Immature natural killer cell (primary cell): Measurements from ENCODE around the gene ITGA1. TPM values are rescaled to one million over a fixed set of nuclear protein-coding genes. Genes with fewer than 3 reads are reported as not detected.
"Not testable (repeated sequence)": the region's sequence is repeated elsewhere in the genome, so short reads cannot be mapped to it uniquely, and the experiment has no call there.

Experiments used
- DNase-seq, 3 donors: peaks; one replicate each; pipeline ENCODE4 v3.0.0; 2022; ENCODE audit warnings: mixed read lengths in 1 of 3
- H3K27ac Mint-ChIP-seq, 6 donors: one replicate each; pipeline ENCODE4 v1.8.0; 2020; ENCODE audit warnings: mixed read lengths in 6 of 6, mild to moderate bottlenecking in 5 of 6, inconsistent platforms in 4 of 6, moderate library complexity in 3 of 6
- H3K27me3 Mint-ChIP-seq, 3 donors: one replicate each; pipeline ENCODE4 v1.8.0; 2020 to 2021; ENCODE audit warnings: low read depth in 3 of 3, mild to moderate bottlenecking in 3 of 3, mixed read lengths in 3 of 3, moderate library complexity in 3 of 3, inconsistent platforms in 1 of 3
- H3K36me3 Mint-ChIP-seq, 3 donors: one replicate each; pipeline ENCODE4 v1.8.0; 2020; ENCODE audit warnings: mixed read lengths in 3 of 3, inconsistent platforms in 2 of 3, mild to moderate bottlenecking in 2 of 3
- H3K4me1 Mint-ChIP-seq, 2 donors: one replicate each; pipeline ENCODE4 v1.8.0; 2020; ENCODE audit warnings: inconsistent platforms in 2 of 2, mild to moderate bottlenecking in 2 of 2, mixed read lengths in 2 of 2, moderate library complexity in 1 of 2
- H3K4me3 Mint-ChIP-seq, 5 donors: one replicate each; pipeline ENCODE4 v1.8.0; 2020; ENCODE audit warnings: mild to moderate bottlenecking in 5 of 5, mixed read lengths in 5 of 5, inconsistent platforms in 3 of 5, moderate library complexity in 3 of 5
- H3K9me3 Mint-ChIP-seq, 6 donors: one replicate each; pipeline ENCODE4 v1.8.0; 2020; ENCODE audit warnings: mild to moderate bottlenecking in 6 of 6, mixed read lengths in 6 of 6, inconsistent platforms in 4 of 6, moderate library complexity in 3 of 6
- polyA plus RNA-seq, 3 donors: library from polyadenylated mRNA; unstranded; fragments of 300-500 nt; fragmentation: Illumina TruSeq; gene quantifications; one replicate each; pipeline ENCODE4 v1.2.3, GENCODE V29; 2021

ITGA1 gene
- polyA plus RNA-seq, 3 donors from 2014 or later: 7.3 TPM; not detected in 2

DNA sequence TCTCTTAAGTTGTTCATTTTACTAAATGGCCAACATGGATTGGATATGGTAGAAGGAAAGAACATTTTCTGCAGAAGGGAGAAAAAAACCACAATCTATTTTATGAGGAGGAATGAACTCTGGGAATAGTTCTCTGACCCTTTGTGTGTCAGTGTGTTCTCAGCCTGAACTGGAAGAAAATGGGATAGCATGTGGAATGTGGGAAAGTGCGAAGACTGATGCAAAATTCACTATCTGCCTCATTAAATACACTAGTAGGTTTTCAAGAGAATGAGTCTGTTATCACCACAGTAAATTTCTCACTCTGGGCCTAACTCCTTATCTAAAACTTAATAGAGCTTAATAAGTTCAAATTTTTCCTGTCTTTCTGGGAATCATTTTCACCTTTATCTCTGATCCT is 22.7 kb downstream of the ITGA1 start:
- Mint-ChIP-seq H3K4me3 (no peak overlapping the region), H3K27me3 (no peaks in the 10 kb centered on the region), H3K36me3 (no peaks in the 10 kb centered on the region), H3K4me1 (peaks cover 0 to 4% of the 10 kb centered on the region in 2 donors), H3K9me3 (no peaks in the 10 kb centered on the region), H3K27ac (no peak overlapping the region)
- DNase-seq: no peak

DNA sequence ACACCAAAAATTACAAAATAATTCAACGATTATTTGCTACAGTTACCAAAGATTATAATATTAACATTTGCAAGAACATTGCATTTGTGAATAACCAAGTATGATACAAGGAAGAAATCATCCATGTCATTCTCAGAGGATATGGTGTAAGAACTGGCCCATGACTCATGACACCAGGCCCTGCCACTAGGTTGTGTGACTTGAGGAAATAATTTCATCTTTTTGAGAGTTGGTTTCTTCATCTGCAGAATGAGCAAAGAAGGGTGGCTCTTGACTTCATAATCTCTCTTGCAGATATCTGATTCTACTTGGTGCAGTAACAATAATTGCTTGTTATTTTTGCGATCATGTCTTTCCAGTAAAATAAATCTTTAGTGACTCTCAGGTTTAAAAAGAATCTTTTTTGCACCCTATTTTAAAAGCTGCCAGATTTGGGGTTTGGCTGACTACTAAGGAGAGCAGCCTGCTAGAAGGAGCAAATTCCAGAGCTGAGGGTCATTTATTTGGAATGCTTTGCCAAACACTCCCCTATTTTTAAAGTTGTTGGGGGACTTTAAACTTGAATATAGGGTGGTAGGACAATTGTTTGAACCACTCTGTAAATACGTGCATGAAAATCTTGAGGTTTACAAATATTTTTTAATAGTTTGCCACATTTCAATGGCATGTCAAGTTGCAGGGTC is 23.5 kb downstream of the ITGA1 start:
- DNase-seq: no peak
- Mint-ChIP-seq H3K4me3 (no peak overlapping the region), H3K27me3 (no peaks in the 10 kb centered on the region), H3K36me3 (no peaks in the 10 kb centered on the region), H3K4me1 (no peaks in the 10 kb centered on the region), H3K27ac (no peak overlapping the region), H3K9me3 (no peaks in the 10 kb centered on the region)

DNA sequence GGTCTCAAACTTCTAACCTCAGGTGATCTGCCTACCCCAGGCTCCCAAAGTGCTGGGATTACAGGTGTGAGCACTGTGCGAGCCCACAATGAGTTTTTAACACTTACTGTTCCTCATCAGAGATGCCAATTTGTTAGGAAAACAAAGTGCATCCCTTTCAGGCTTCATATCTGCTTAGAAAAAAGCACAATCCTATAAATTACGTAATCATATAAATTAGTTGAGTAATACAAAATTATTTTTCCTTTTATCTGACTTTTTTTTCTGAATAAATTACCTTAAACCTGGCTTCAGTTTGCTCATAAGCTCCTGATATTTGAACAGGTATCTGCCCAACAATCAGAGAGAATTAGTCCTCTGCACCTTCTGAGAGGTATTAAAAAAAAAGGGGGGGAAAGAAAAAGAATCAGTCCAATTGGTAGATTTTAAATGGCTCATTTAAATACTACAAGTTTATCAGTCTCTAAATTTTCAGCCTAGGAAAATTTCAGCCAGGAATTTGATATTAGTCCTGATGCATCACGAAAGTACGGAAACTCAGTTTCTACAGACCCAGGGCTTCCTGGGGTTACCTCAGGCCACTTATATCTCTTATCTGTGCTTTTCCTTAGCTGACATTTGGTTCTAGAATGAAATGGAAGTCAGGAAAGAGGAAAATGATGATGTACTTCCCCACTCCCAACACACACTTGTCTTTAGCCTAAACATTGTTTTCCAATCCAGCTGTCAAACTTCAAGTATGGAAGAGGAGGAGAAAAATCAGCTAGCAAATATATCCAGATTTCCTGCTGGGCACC is 26.8 kb downstream of the ITGA1 start:
- no peaks in the 10 kb centered on the region for H3K36me3 Mint-ChIP-seq
- H3K9me3 Mint-ChIP-seq: no peaks in the 10 kb centered on the region
- H3K4me1 Mint-ChIP-seq: no peaks in the 10 kb centered on the region
- no peak for DNase-seq
- no peak overlapping the region for H3K4me3 Mint-ChIP-seq
- H3K27me3 Mint-ChIP-seq: no peaks in the 10 kb centered on the region
- no peak overlapping the region for H3K27ac Mint-ChIP-seq

GRCh38 chr5:52817818-52818217 is 30.1 kb downstream of the ITGA1 start:
- no peak overlapping the region for H3K27ac Mint-ChIP-seq
- H3K27me3 Mint-ChIP-seq: peaks cover 0 to 1% (median 0%) of the 10 kb centered on the region in 3 donors
- no peaks in the 10 kb centered on the region for H3K4me1 Mint-ChIP-seq
- H3K9me3 Mint-ChIP-seq: no peaks in the 10 kb centered on the region
- H3K36me3 Mint-ChIP-seq: no peaks in the 10 kb centered on the region
- no peak for DNase-seq
- H3K4me3 Mint-ChIP-seq: no peak overlapping the region

- Mint-ChIP-seq H3K27ac (no peak overlapping the region), H3K9me3 (no peaks in the 10 kb centered on the region), H3K36me3 (no peaks in the 10 kb centered on the region), H3K4me3 (no peak overlapping the region), H3K4me1 (no peaks in the 10 kb centered on the region), H3K27me3 (peaks cover 0 to 1% (median 0%) of the 10 kb centered on the region in 3 donors)
- no peak for DNase-seq
Observed at GRCh38 chr5:52818360-52818759, 30.6 kb downstream of the ITGA1 start.

- H3K27me3 Mint-ChIP-seq, H3K36me3 Mint-ChIP-seq, DNase-seq, H3K4me3 Mint-ChIP-seq, H3K9me3 Mint-ChIP-seq, H3K4me1 Mint-ChIP-seq, H3K27ac Mint-ChIP-seq: not testable (repeated sequence)
Observed at GRCh38 chr5:52818807-52819206, 31.1 kb downstream of the ITGA1 start.

GRCh38 chr5:52821901-52822300 is 34.2 kb downstream of the ITGA1 start:
- Mint-ChIP-seq H3K4me1 (peaks cover 14 to 22% of the 10 kb centered on the region in 2 donors), H3K36me3 (no peaks in the 10 kb centered on the region)

GRCh38 chr5:52822437-52822836 is 34.7 kb downstream of the ITGA1 start:
- H3K27me3 Mint-ChIP-seq: peaks cover 0 to 4% (median 1%) of the 10 kb centered on the region in 3 donors
- no peak overlapping the region for H3K27ac Mint-ChIP-seq
- H3K9me3 Mint-ChIP-seq: peaks cover 0 to under 1% (median 0%) of the 10 kb centered on the region in 6 donors
- H3K4me1 Mint-ChIP-seq: peaks cover 14 to 27% of the 10 kb centered on the region in 2 donors
- no peak for DNase-seq
- H3K4me3 Mint-ChIP-seq: no peak overlapping the region
- no peaks in the 10 kb centered on the region for H3K36me3 Mint-ChIP-seq

More at GRCh38 chr5:52821901-52822300, 34.2 kb downstream of the ITGA1 start:
- DNase-seq: no peak
- no peaks in the 10 kb centered on the region for H3K9me3 Mint-ChIP-seq
- peaks cover 0 to 4% (median 1%) of the 10 kb centered on the region in 3 donors for H3K27me3 Mint-ChIP-seq
- no peak overlapping the region for H3K27ac Mint-ChIP-seq
- H3K4me3 Mint-ChIP-seq: no peak overlapping the region

GRCh38 chr5:52824827-52825226 is 37.1 kb downstream of the ITGA1 start:
- H3K4me3 Mint-ChIP-seq: no peak overlapping the region
- H3K36me3 Mint-ChIP-seq: no peaks in the 10 kb centered on the region
- peak overlapping the region in 2 of 6 donors; percentile 76 to 91 for H3K27ac Mint-ChIP-seq
- DNase-seq: no peak
- peaks cover 0 to 2% (median 0%) of the 10 kb centered on the region in 6 donors for H3K9me3 Mint-ChIP-seq
- peaks cover 14 to 30% of the 10 kb centered on the region in 2 donors for H3K4me1 Mint-ChIP-seq
- peaks cover 0 to 4% (median 1%) of the 10 kb centered on the region in 3 donors for H3K27me3 Mint-ChIP-seq

- Mint-ChIP-seq H3K27me3 (peaks cover 0 to 4% (median 1%) of the 10 kb centered on the region in 3 donors), H3K4me3 (peak overlapping the region in 3 of 5 donors; percentile 18 to 38 (median 33)), H3K9me3 (peaks cover 0 to 2% (median 0%) of the 10 kb centered on the region in 6 donors), H3K27ac (peak overlapping the region; percentile 55 to 91 (median 71)), H3K4me1 (peaks cover 14 to 30% of the 10 kb centered on the region in 2 donors), H3K36me3 (no peaks in the 10 kb centered on the region)
- DNase-seq: peak; percentile 12 to 25 (median 13)
Observed at GRCh38 chr5:52825826-52826225, 38.1 kb downstream of the ITGA1 start.

DNA sequence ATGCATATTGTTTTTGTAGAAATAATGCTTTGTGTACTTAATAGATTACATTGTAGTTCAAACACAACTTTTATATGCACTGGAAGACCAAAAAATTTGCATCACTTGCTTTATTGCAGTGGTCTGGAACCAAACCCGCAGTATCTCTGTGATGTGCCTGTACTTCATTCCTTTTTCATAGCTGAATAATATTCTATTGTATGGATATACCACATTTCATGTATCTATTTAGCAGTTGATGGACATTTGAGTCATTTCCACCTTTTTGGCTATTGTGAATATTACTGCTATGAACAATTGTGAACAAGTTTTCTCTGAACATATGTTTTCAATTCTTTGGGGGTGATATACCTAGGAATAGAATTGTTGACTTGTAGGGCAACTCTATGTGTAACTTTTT is 40.1 kb downstream of the ITGA1 start:
- DNase-seq: no peak
- H3K27ac Mint-ChIP-seq: no peak overlapping the region
- peaks cover 0 to 2% (median 0%) of the 10 kb centered on the region in 6 donors for H3K9me3 Mint-ChIP-seq
- H3K36me3 Mint-ChIP-seq: no peaks in the 10 kb centered on the region
- H3K4me1 Mint-ChIP-seq: peaks cover 14 to 30% of the 10 kb centered on the region in 2 donors
- H3K4me3 Mint-ChIP-seq: no peak overlapping the region
- peaks cover 0 to 7% (median 0%) of the 10 kb centered on the region in 3 donors for H3K27me3 Mint-ChIP-seq

DNA sequence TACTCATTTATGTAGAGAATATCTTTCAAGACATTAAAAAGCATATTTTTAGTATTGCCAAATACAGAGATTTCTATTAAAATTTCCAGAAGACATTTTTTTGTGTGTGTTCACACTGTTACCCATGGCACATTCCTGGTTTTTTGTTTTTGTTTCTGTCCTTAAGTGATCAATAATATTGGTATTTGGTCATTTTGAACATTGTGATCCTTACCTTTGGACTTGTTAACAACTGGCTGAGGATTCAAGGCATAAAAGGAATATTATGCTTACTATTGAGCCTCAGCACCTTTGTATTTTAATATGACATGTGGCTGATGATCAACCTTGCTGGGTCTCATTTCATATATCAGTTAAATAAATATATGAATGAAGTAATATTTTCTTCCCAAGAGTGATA is 41.9 kb downstream of the ITGA1 start:
- H3K36me3 Mint-ChIP-seq: no peaks in the 10 kb centered on the region
- no peak overlapping the region for H3K27ac Mint-ChIP-seq
- no peak overlapping the region for H3K4me3 Mint-ChIP-seq
- peaks cover 0 to 2% (median 0%) of the 10 kb centered on the region in 6 donors for H3K9me3 Mint-ChIP-seq
- H3K4me1 Mint-ChIP-seq: peaks cover 14 to 30% of the 10 kb centered on the region in 2 donors
- no peak for DNase-seq
- H3K27me3 Mint-ChIP-seq: peaks cover 0 to 8% (median under 1%) of the 10 kb centered on the region in 3 donors

DNA sequence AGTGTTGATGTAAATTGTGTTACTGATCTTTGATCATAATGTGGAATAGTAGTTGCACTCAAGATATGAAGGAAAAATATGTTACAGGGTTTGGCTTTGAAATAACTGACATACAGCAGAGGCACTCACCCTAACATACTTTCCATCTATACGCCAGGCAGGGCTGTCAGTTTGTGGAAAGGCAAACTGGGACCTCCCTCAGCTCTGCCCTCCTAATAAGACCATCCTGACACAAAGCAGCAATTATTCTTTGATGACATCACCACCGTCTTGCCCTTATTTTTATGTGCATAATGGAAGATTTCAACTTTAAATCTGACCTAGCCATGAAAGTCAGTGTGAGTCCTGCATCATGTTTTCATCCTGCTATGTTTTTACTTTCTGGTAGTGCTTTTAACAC is 42.9 kb downstream of the ITGA1 start:
- Mint-ChIP-seq H3K27ac (no peak overlapping the region), H3K4me3 (no peak overlapping the region), H3K4me1 (peaks cover 10 to 20% of the 10 kb centered on the region in 2 donors), H3K36me3 (no peaks in the 10 kb centered on the region), H3K27me3 (peaks cover 0 to 9% (median 2%) of the 10 kb centered on the region in 3 donors), H3K9me3 (peaks cover 0 to 2% (median 0%) of the 10 kb centered on the region in 6 donors)
- DNase-seq: no peak
